IPS-20b (cell line): ENCODE measurements around the gene NCOA1.

Experiments
- H3K27ac ChIP-seq: one replicate; pipeline ENCODE4 v1.5.1; 2013; ENCODE audit warnings: low read length
- H3K27me3 ChIP-seq: 2 replicates; pipeline ENCODE4 v1.6.1; 2013; ENCODE audit warnings: mild to moderate bottlenecking, low read length, inconsistent platforms; ENCODE audit not compliant: insufficient read depth
- H3K36me3 ChIP-seq: 2 replicates; pipeline ENCODE4 v1.6.1; 2013; ENCODE audit warnings: low read depth, mild to moderate bottlenecking, inconsistent platforms, low read length, moderate library complexity; ENCODE audit not compliant: insufficient read depth
- H3K4me1 ChIP-seq: 2 replicates; pipeline ENCODE4 v1.6.1; 2013; ENCODE audit warnings: mild to moderate bottlenecking, control low read depth, inconsistent platforms, low read length, moderate library complexity; ENCODE audit not compliant: insufficient read depth
- H3K4me3 ChIP-seq: 2 replicates; pipeline ENCODE4 v1.5.1; 2013; ENCODE audit warnings: mild to moderate bottlenecking, low read length, inconsistent platforms
- H3K9ac ChIP-seq: 2 replicates; pipeline ENCODE4 v1.6.1; 2013; ENCODE audit warnings: low read depth, mild to moderate bottlenecking, inconsistent platforms, low read length, moderate library complexity
- H3K9me3 ChIP-seq: 2 replicates; pipeline ENCODE4 v1.6.1; 2013; ENCODE audit warnings: mild to moderate bottlenecking, low read depth, low read length, inconsistent platforms; ENCODE audit not compliant: insufficient read depth

Gene NCOA1

DNA sequence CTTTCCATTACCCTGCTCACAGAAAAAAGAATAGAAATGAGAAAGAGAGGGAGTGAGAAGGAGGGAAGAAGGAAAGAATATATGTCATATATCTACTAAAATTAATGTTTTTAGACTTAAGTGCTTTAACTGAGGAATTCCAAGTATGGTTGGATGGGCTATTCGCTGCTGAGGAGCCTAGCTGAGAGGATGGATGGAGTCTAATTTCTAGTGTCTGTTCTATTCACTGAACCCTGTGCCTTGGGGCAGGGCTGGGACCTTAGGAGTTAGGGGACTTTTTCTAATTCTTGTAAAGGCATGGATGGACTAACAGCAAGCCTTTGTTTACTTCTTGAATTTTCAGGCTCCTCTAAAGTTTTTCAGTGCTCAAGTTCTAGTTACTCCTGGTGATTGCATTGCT is 192.4 kb downstream of the NCOA1 start:
- Histone ChIP-seq H3K27me3 (no peaks in the 10 kb centered on the region), H3K36me3 (no peaks in the 10 kb centered on the region)

DNA sequence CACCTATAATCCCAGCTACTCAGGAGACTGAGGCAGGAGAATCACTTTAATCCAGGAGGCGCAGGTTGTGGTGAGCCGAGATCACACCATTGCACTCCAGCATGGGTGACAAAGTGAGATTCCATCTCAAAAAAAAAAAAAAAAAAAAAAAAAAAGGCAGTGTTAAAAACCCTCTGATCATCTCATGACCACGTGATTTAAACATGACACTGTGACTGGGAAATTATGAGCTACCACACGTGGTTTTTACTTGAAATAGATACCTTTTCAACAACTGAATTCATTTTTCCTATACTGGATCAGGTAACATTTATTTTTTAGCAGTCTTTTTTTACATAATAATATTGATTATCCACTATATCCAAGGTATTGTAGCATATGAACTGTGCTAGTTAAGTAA is 199.5 kb downstream of the NCOA1 start:
- Histone ChIP-seq H3K4me1 (no peaks in the 10 kb centered on the region), H3K36me3 (no peaks in the 10 kb centered on the region)

More for the DNA sequence above, 192.4 kb downstream of the NCOA1 start:
- no peaks in the 10 kb centered on the region for H3K9me3 ChIP-seq
- H3K9ac ChIP-seq, result no peak overlapping the region
- no peak overlapping the region for H3K4me3 ChIP-seq
- no peak overlapping the region for H3K27ac ChIP-seq
- H3K4me1 ChIP-seq, result no peaks in the 10 kb centered on the region

DNA sequence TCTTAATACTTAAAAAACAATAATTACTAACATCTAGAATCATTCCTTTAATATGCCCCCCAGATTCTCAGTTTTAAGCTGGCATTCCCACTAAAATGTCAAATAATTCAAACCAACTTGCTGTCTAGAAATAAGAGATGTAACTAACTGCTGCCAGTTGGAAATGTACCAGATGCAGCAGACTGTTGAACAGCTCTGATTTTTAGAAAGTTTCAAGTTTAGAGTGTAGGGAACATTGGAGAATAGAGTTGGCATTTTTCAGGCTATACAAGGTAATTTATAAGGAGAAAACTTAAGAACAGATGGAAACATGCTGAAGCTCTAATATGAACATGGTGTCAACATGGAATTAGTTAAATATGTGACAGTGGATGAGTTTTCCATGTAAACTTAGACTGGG is 200.8 kb downstream of the NCOA1 start:
- Histone ChIP-seq H3K9ac (no peak overlapping the region), H3K9me3 (no peaks in the 10 kb centered on the region)

More for the DNA sequence above, 199.5 kb downstream of the NCOA1 start:
- Histone ChIP-seq H3K27ac (no peak overlapping the region), H3K4me3 (no peak overlapping the region), H3K9me3 (no peaks in the 10 kb centered on the region), H3K27me3 (no peaks in the 10 kb centered on the region), H3K9ac (no peak overlapping the region)

DNA sequence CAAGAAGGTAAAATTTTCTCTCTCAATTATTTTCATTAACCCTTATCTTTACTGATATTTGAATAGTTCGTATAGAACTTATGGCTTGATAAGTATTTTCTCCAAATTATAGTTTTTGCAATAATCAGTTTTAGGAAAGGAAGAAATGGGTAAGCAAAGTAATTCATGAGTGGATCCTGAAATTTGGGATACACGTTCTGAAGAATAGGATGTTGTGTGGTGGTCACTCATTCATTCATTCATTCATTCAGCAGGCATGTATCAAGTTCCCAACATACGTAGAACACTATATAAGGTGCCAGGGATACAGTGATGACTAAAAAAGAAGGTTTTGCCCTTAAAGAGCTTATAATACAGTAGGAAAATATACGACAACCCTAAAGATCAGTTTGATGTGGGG is 206.7 kb downstream of the NCOA1 start:
- Histone ChIP-seq H3K9ac (no peak overlapping the region), H3K27me3 (no peaks in the 10 kb centered on the region), H3K36me3 (no peaks in the 10 kb centered on the region), H3K4me1 (peaks cover 1% of the 10 kb centered on the region; the same call in 1 of the 2 replicates), H3K9me3 (no peaks in the 10 kb centered on the region), H3K27ac (no peak overlapping the region), H3K4me3 (no peak overlapping the region)

More for the DNA sequence above, 200.8 kb downstream of the NCOA1 start:
- Histone ChIP-seq H3K36me3 (no peaks in the 10 kb centered on the region), H3K27ac (no peak overlapping the region), H3K27me3 (no peaks in the 10 kb centered on the region), H3K4me1 (no peaks in the 10 kb centered on the region), H3K4me3 (no peak overlapping the region)

DNA sequence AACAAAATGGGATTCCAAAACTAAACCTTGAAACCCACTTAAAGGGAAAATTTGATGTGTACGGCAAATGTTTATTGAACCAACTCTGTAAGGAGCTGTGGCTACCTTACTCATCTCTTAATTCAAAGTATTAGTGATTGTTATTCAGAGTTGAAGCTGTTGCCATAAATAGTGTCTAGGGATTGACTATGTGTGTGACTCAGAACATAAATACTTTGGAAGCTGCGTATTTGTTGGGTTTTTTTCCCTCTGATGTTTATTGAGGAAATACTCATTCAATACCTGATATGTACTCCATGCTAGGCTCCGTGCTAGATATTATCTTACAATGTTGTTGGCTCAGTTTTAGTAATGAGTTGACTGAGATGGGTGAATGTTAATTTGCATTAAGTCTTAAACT is 211.7 kb downstream of the NCOA1 start:
- H3K27me3 ChIP-seq, result no peaks in the 10 kb centered on the region
- H3K9ac ChIP-seq, result no peak overlapping the region; the same call in 1 of the 2 replicates

DNA sequence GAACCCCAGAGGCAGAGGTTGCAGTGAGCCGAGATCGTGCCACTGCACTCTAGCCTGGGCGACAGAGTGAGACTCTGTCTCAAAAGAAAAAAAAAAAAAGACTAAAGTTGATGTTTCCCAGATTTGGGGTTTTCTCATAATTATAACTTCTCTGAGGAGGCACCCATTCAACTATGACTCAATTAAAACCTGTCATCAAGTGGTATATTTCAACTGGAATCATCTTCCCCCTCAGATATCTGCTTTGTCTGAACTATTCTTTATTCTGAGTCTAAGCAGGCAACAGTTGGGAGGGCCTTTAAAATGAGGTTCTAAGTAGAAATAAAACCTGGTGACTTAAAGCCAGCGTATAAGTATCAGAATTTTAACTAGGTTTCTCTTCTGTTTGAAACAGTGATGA is 213.6 kb downstream of the NCOA1 start:
- H3K36me3 ChIP-seq, result no peaks in the 10 kb centered on the region
- H3K9ac ChIP-seq, result no peak overlapping the region
- H3K27me3 ChIP-seq, result no peaks in the 10 kb centered on the region
- no peak overlapping the region for H3K27ac ChIP-seq
- no peak overlapping the region for H3K4me3 ChIP-seq
- H3K9me3 ChIP-seq, result no peaks in the 10 kb centered on the region
- peaks cover 7% of the 10 kb centered on the region for H3K4me1 ChIP-seq

More for the DNA sequence above, 211.7 kb downstream of the NCOA1 start:
- Histone ChIP-seq H3K4me3 (no peak overlapping the region), H3K9me3 (no peaks in the 10 kb centered on the region), H3K4me1 (peaks cover 7% of the 10 kb centered on the region), H3K36me3 (no peaks in the 10 kb centered on the region), H3K27ac (no peak overlapping the region)

DNA sequence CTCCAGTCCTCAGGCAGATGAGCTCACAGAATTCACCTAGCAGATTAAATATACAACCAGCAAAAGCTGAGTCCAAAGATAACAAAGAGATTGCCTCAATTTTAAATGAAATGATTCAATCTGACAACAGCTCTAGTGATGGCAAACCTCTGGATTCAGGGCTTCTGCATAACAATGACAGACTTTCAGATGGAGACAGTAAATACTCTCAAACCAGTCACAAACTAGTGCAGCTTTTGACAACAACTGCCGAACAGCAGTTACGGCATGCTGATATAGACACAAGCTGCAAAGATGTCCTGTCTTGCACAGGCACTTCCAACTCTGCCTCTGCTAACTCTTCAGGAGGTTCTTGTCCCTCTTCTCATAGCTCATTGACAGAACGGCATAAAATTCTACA is 216.1 kb downstream of the NCOA1 start:
- H3K9me3 ChIP-seq, result no peaks in the 10 kb centered on the region
- no peak overlapping the region for H3K9ac ChIP-seq
- no peak overlapping the region for H3K4me3 ChIP-seq
- no peaks in the 10 kb centered on the region for H3K27me3 ChIP-seq
- peaks cover 7% of the 10 kb centered on the region for H3K4me1 ChIP-seq
- no peaks in the 10 kb centered on the region; the same call in 1 of the 2 replicates for H3K36me3 ChIP-seq
- H3K27ac ChIP-seq, result no peak overlapping the region

DNA sequence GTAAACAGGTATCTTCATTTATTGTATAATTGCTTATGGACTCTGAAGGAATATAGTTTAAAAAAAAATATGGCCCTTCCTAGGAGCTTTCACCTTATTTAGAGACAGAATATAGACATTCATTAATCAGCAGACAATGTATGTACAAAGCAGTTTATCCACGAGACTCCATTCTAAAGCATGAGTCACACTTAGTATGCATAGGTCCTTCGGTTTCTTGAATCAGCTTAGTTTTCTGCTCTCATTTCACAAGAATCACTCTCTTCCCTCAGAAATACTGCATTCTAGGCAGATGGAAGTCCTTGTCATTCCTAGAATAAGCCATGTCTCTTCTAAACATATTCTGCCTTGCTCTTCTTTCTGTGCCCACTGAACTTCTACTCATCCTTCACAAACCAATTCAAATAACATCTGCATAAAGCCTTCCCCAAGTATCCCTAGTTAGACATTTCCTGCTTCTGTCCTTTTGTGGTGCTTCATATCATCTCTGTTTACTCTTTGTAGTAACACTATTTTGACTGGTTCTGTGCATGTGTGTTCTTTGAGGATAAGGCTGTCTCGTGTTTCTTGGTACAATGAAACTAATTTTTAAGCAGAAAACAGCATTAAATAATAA is 217.6 kb downstream of the NCOA1 start:
- H3K4me1 ChIP-seq, result no peaks in the 10 kb centered on the region

DNA sequence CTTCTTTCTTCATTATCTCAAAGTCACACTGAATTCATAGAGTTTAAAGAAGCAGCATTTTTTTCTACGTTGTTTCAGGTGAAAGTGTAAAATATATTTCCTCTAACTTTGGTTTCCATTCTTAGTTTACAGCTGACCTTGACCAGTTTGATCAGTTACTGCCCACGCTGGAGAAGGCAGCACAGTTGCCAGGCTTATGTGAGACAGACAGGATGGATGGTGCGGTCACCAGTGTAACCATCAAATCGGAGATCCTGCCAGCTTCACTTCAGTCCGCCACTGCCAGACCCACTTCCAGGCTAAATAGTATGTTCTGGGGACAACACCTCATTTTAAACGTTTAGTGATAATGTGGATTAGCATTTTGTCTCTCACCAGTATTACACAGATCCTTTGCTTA is 219.8 kb downstream of the NCOA1 start:
- Histone ChIP-seq H3K9me3 (no peaks in the 10 kb centered on the region), H3K9ac (no peak overlapping the region), H3K36me3 (no peaks in the 10 kb centered on the region; the same call in 1 of the 2 replicates), H3K27ac (no peak overlapping the region), H3K4me3 (no peak overlapping the region), H3K4me1 (no peaks in the 10 kb centered on the region), H3K27me3 (no peaks in the 10 kb centered on the region)

More for the DNA sequence above, 217.6 kb downstream of the NCOA1 start:
- H3K4me3 ChIP-seq, result no peak overlapping the region
- no peaks in the 10 kb centered on the region for H3K27me3 ChIP-seq
- no peak overlapping the region for H3K9ac ChIP-seq
- H3K36me3 ChIP-seq, result no peaks in the 10 kb centered on the region; the same call in 1 of the 2 replicates
- H3K9me3 ChIP-seq, result no peaks in the 10 kb centered on the region
- H3K27ac ChIP-seq, result no peak overlapping the region

DNA sequence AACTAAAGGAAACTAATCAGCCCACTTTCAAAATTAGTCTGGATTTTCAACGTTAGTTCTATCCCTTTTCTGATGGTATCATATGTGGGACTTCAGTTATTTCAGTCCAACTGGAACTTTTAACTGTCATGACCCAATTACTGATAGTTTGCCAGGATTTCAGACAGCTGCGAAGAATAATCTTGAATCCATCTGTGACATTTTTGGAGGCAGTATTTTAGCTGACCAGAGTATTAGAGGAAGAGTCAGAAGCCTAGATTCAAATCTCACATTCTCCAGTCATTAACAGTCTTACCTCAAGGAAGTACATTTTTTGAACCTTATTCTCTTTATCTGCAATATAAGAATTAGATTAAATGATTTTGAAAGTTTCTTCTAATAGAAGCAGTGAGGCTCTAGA is 220.8 kb downstream of the NCOA1 start:
- no peak overlapping the region for H3K4me3 ChIP-seq
- no peak overlapping the region for H3K27ac ChIP-seq
- H3K27me3 ChIP-seq, result no peaks in the 10 kb centered on the region
- H3K9me3 ChIP-seq, result no peaks in the 10 kb centered on the region
- H3K4me1 ChIP-seq, result no peaks in the 10 kb centered on the region
- no peak overlapping the region for H3K9ac ChIP-seq
- H3K36me3 ChIP-seq, result no peaks in the 10 kb centered on the region; the same call in 1 of the 2 replicates

DNA sequence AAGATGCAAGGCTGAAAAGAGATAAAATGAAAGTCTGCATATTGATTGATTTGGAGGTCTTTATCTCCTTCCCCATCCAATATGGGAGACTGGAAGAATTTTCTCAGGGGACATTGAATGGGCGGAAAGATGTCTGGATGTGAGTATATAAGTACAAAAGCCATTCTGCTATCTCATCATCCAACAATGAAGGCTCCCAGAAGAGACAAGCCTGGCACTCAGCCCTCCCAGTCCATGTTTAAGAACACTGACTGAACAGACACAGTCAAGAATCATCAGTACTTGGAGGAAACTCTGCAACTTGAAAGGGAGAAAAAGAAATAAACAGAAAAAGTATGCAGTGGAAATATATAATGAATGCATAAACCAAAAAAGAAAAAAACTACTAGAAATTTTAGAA is 221.2 kb downstream of the NCOA1 start:
- no peaks in the 10 kb centered on the region for H3K4me1 ChIP-seq
- no peak overlapping the region for H3K27ac ChIP-seq
- no peak overlapping the region for H3K4me3 ChIP-seq
- no peak overlapping the region for H3K9ac ChIP-seq
- no peaks in the 10 kb centered on the region; the same call in 1 of the 2 replicates for H3K36me3 ChIP-seq
- H3K27me3 ChIP-seq, result no peaks in the 10 kb centered on the region
- H3K9me3 ChIP-seq, result no peaks in the 10 kb centered on the region

DNA sequence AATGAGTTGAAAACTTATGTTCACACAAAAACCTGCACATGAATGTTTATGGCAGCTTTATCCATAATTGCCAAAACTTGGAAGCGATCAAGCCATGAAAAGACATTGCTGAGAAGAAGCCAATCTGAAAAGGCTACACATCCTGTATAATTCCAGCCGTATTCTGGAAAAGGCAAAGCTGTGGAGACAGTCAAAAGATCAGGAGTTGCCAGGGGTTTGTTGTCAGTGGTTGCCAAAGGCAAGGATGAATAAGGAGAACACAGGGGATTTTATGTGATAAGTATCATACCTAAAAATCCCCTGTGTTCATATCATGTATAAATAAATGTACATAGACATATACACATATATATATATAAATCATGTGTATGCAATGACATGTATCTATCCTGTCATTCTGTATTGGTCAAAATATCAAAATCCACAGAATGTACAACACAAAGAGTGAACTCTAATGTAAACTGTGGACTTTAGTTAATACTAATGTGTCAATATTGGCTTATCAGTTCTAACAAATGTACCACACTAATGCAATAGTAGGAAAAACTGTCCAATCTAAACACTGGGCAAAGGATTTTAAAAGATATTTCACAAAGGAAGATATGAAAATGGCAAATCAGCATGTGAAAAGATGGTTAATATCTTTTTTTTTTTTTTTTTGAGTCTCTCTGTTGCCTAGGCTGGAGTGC is 226.4 kb downstream of the NCOA1 start:
- Histone ChIP-seq H3K36me3 (no peaks in the 10 kb centered on the region), H3K4me3 (no peak overlapping the region), H3K9ac (no peak overlapping the region), H3K27me3 (no peaks in the 10 kb centered on the region), H3K4me1 (no peaks in the 10 kb centered on the region), H3K27ac (no peak overlapping the region), H3K9me3 (no peaks in the 10 kb centered on the region)
